GM10847 (cell line): ENCODE results near the gene SAGE1.
"Not testable (repeated sequence)": the region's sequence is repeated elsewhere in the genome, so short reads cannot be mapped to it uniquely, and the experiment has no call there.

Experiments
- POLR2A ChIP-seq: IDR thresholded peaks from 2 replicates; pipeline ENCODE4 v1.6.1; 2011; ENCODE audit not compliant: insufficient read length; ENCODE audit errors: extremely low read depth

The SAGE1 gene

DNA sequence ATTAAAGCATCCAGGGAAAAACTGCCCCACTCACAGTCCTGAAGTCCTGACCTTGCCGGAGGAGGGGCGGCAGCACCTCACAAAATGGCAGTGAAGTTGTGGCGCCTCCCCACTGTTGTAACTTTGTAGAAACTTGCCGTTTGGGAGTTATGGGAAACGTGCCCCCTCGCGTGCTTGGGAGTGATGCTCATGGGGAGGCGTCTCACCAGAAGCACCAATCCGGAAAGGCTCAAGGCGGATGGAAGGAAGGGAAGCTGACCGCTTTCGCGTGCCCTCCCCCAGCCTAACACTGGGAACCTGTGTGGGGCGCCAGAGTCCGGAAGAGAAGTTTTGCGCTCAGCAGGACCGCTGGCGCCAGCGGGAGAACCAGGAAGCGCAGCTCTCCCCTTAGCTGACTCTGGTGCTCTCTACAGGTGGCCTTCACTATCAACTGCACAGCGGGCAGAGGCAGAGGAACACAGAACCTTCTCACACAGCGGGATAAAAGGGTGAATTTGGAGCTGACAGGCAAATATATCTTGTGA, at the start of gene SAGE1, which contains the start of gene CT45A10:
TSS of gene SAGE1 (plus strand) at position 423 of the 524 bp plus-strand sequence. CDS start 2,527 bp downstream, outside the sequence.
TSS of gene CT45A10 (minus strand) at position 151 of the 524 bp plus-strand sequence. CDS start 8,100 bp downstream, outside the sequence.
- no peak for TF ChIP-seq POLR2A

GRCh38 chrX:135854438-135854837, 39.1 kb upstream of the SAGE1 start, which contains the start of gene CT45A8:
TSS of gene CT45A8 (minus strand) at chrX:135854538. CDS start at chrX:135850783, 3,755 bp downstream.
- TF ChIP-seq POLR2A = not testable (repeated sequence)

- TF ChIP-seq POLR2A = not testable (repeated sequence)
These were observed 21.8 kb upstream of the SAGE1 start, which contains the start of gene CT45A9 for GRCh38 chrX:135871712-135872111. TSS of gene CT45A9 (minus strand) at chrX:135871812. CDS start at chrX:135868061, 3,751 bp downstream.

GRCh38 chrX:135890087-135890585, 3.4 kb upstream of the SAGE1 start:
- TF ChIP-seq POLR2A = no peak

DNA sequence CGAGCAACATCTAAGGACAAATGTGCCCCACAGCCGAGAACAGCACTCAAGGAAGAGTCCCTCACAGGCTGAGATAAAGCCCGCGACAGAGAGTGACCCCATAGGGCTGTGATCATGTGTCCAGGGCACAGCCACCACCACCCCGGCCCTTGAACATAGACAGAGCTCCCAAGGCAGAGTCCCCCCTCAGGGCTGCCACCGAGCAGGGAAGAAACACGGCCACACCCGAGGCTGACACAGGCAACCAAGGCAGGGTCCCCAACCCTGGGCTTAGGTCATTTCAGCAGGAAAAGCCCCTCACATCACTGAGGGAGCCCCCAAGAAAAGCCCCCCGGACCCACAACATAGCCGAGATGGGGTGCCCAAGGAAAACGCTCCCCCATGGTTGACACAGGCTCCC, 735 bp upstream of the SAGE1 start:
- TF ChIP-seq POLR2A = no peak

GRCh38 chrX:135910251-135910650, 16.7 kb downstream of the SAGE1 start:
- TF ChIP-seq POLR2A = no peak

DNA sequence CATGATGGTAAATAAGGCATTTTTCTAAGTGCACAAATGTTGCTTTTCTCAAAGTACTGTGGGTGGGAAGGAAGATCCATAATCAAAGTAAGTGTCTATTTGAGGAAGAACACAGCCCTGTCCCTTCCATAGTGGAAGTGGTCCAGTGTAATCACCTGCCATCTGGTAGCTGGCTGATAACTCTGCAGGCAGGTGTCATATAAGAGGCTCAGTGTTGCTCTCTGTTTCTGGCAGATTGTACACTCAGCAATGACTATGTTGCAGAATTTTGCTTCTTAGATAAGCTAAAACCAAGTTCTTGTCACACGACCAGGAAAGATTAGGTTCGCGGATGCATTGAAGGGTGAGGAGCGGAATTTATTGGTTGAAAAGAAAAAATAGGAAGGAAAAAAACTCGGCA, 20.9 kb downstream of the SAGE1 start:
- no peak for TF ChIP-seq POLR2A

DNA sequence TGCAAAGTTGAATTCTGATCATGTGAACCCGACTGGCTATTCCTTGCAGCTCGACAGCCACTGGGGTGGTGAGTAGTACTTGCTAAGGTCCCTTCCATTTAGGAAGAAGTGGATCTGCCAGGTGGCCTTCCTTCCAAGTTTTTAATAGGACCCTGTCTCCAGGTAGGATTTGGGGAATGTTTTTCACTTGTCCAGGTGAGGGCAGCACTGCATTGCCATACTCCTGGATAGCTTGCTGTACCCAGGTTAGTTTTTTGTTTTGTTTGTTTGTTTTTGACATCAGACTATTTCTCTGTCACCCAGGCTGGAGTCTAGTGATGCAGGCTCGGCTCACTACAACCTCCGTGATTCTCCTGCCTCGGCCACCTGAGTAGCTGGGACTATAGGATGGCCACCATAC, 29.8 kb downstream of the SAGE1 start:
- no peak for TF ChIP-seq POLR2A

GRCh38 chrX:135927897-135928296, 34.4 kb downstream of the SAGE1 start:
- TF ChIP-seq POLR2A = no peak

DNA sequence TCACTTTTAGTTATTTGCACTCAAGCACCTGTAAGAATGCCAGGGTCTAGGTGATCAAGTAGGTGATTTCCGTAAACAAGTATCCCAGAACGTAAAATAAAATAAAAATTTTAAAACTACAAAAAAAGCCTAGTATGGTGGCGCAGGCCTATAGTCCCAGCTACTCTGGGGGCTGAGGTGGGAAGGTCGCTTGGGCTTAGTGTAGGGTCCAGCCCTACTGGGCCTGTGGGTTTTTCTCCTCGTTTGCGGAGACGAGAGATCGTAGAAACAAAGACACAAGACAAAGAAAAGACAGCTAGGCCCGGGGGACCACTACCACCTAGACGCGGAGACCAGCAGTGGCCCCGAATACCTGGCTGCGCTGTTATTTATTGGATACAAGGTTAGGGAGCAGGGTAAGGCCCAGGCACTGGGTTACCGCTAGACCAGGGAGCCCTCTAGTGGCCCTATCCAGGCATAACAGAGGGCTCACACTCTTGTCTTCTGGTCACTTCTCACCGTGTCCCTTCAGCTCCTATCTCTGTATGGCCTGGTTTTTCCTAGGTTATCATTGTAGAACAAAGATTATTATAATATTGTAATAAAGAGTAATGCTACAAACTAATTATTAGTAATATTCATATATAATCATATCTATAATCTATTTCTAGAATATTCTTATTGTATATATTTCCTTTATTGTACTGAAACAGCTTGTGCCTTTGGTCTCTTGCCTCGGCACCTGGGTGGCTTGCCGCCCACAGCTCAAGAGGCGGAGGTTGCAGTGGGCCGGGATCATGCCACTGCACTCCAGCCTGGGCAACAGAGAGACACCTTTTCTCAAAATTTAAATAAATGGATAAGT, 38.4 kb downstream of the SAGE1 start:
- TF ChIP-seq POLR2A = no peak

- TF ChIP-seq POLR2A = no peak
These were observed 51.0 kb downstream of the SAGE1 start for GRCh38 chrX:135944486-135944885.

- no peak for TF ChIP-seq POLR2A
These were observed 57.8 kb downstream of the SAGE1 start for GRCh38 chrX:135951291-135951690.
